ENCODE data around the gene CASR. TPM values are rescaled to one million over a fixed set of nuclear protein-coding genes. Genes with fewer than 3 reads are reported as not detected.

Gene CASR
- total RNA-seq, 1 donor from 2014 or later = 54.0 TPM

- DNase-seq (ENCODE audit: low spot score) = peak; percentile 30
These were observed 122.6 kb downstream of the CASR start for GRCh38 chr3:122305818-122306621.

GRCh38 chr3:122306622-122306953 lies 123.1 kb downstream of the CASR start:
- DNase-seq (ENCODE audit: low spot score) = no peak

- DNase-seq (ENCODE audit: low spot score) = no peak
These were observed 123.7 kb downstream of the CASR start for GRCh38 chr3:122307094-122307687.

- DNase-seq (ENCODE audit: low spot score) = no peak
These were observed 124.5 kb downstream of the CASR start for GRCh38 chr3:122307976-122308375.

GRCh38 chr3:122310361-122310760 lies 126.9 kb downstream of the CASR start:
- DNase-seq (ENCODE audit: low spot score) = no peak

- DNase-seq (ENCODE audit: low spot score) = no peak
These were observed 129.4 kb downstream of the CASR start for GRCh38 chr3:122312826-122313225.

GRCh38 chr3:122313281-122313680 lies 129.8 kb downstream of the CASR start:
- DNase-seq (ENCODE audit: low spot score) = no peak

- DNase-seq (ENCODE audit: low spot score) = no peak
These were observed 130.9 kb downstream of the CASR start for GRCh38 chr3:122314228-122314876.

- DNase-seq (ENCODE audit: low spot score) = no peak
These were observed 132.2 kb downstream of the CASR start for GRCh38 chr3:122315619-122316018.

GRCh38 chr3:122316368-122316767 lies 132.9 kb downstream of the CASR start:
- no peak for DNase-seq (ENCODE audit: low spot score)

- DNase-seq (ENCODE audit: low spot score) = no peak
These were observed 135.2 kb downstream of the CASR start for GRCh38 chr3:122318620-122319019.

- DNase-seq (ENCODE audit: low spot score) = no peak
These were observed 138.9 kb downstream of the CASR start for GRCh38 chr3:122322095-122323075.

GRCh38 chr3:122324871-122325323 lies 141.4 kb downstream of the CASR start, which contains the start of gene CSTA:
CSTA (plus strand) TSS chr3:122325248; CDS start chr3:122325293, 45 bp downstream.
- DNase-seq (ENCODE audit: low spot score) = no peak

- DNase-seq (ENCODE audit: low spot score) = no peak
These were observed 142.3 kb downstream of the CASR start for GRCh38 chr3:122325769-122326168.

GRCh38 chr3:122331886-122332285 lies 148.4 kb downstream of the CASR start:
- DNase-seq (ENCODE audit: low spot score) = no peak

GRCh38 chr3:122332551-122332950 lies 149.1 kb downstream of the CASR start:
- no peak for DNase-seq (ENCODE audit: low spot score)

Other genes starting within 250 kb of the CASR start
- 19.9 TPM for gene ILDR1, start 161.4 kb upstream of the CASR start, total RNA-seq
- gene CD86, start 128.3 kb upstream of the CASR start, total RNA-seq = 10.5 TPM
- 3.6 TPM for gene CSTA, start 141.6 kb downstream of the CASR start, total RNA-seq
- gene MIX23, start 199.6 kb downstream of the CASR start, total RNA-seq = 23.3 TPM
- gene FAM162A, start 200.5 kb downstream of the CASR start, total RNA-seq = 83.0 TPM
- 6.5 TPM for gene WDR5B, start 232.4 kb downstream of the CASR start, total RNA-seq